ENCODE results near the gene KRT6B.

GRCh38 chr12:52494518-52494917 lies 42.6 kb upstream of the KRT6B start:
- TF ChIP-seq POLR2A (IDR thresholded peaks at IDR 0.05), result no peak
- no peak for TF ChIP-seq CTCF (IDR thresholded peaks at IDR 0.05)
